Ishikawa (cell line): ENCODE measurements around the gene ARPC1A.

Source experiments
- CEBPB ChIP-seq: IDR thresholded peaks from 2 replicates; pipeline ENCODE4 v1.6.1; 2012
- CREB1 ChIP-seq: IDR thresholded peaks from 2 replicates; pipeline ENCODE4 v1.6.1; 2012; ENCODE audit warnings: low read depth
- EGR1 ChIP-seq: IDR thresholded peaks from 2 replicates; pipeline ENCODE4 v1.6.1; 2012
- EP300 ChIP-seq: IDR thresholded peaks from 2 replicates; pipeline ENCODE4 v1.6.1; 2012; ENCODE audit warnings: borderline replicate concordance
- FOXM1 ChIP-seq: IDR thresholded peaks from 2 replicates; pipeline ENCODE4 v1.6.1; 2012; ENCODE audit warnings: low read depth, borderline replicate concordance
- MAX ChIP-seq: IDR thresholded peaks from 2 replicates; pipeline ENCODE4 v1.6.1; 2012
- NFIC ChIP-seq: IDR thresholded peaks from 2 replicates; pipeline ENCODE4 v1.6.1; 2012
- RAD21 ChIP-seq: IDR thresholded peaks from 2 replicates; pipeline ENCODE4 v1.6.1; 2012; ENCODE audit warnings: low read depth
- REST ChIP-seq: IDR thresholded peaks from 2 replicates; pipeline ENCODE4 v1.6.1; 2012; ENCODE audit warnings: low read depth, mild to moderate bottlenecking
- TAF1 ChIP-seq: IDR thresholded peaks from 2 replicates; pipeline ENCODE4 v1.6.1; 2012; ENCODE audit warnings: low read depth, mild to moderate bottlenecking
- TCF12 ChIP-seq: IDR thresholded peaks from 2 replicates; pipeline ENCODE4 v1.6.1; 2012; ENCODE audit warnings: low read depth
- TEAD4 ChIP-seq: IDR thresholded peaks from 2 replicates; pipeline ENCODE4 v1.6.1; 2012
- YY1 ChIP-seq: IDR thresholded peaks from 2 replicates; pipeline ENCODE4 v1.6.1; 2012; ENCODE audit warnings: low read depth
- ZBTB7A ChIP-seq: IDR thresholded peaks from 2 replicates; pipeline ENCODE4 v1.6.1; 2012; ENCODE audit warnings: low read depth
- TF ChIP-seq, protein P1 (sequence below): IDR thresholded peaks from 2 replicates; pipeline ENCODE4 v1.6.1; 2012

Gene ARPC1A

DNA sequence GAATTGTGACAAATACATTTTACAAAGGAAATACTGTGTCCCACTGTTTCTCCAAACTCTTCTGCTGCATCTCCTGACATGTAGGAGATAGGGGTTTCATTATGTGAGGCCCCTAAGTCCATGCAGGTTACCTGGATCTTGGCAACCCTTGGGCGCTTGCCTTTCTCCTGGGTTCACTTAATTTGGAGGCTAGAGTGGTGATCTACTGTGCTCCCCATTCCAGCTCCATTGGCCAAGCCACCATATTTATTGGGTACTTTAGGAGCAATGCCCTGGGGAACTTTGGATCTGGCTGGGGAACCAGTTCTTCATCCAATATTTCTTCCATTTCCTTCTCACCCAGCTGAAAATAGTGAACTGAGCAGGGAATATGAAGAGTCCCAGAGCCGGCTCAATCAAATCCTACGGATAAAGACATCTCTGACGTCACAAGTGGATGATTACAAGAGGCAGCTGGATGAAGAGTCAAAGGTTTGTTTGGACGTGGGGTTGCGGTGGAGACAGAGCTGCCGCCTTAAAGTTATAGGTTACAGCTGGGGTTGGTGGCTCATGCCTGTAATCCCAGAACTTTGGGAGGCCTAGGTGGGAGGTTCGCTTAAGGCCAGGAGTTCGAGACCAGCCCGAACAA lies 34.6 kb upstream of the ARPC1A start:
- TF ChIP-seq CREB1 (no peak), TCF12 (no peak), TEAD4 (no peak), FOXM1 (no peak), NFIC (no peak), CEBPB (no peak), ZBTB7A (no peak)

- TF ChIP-seq MAX (no peak), TAF1 (no peak), RAD21 (no peak), TCF12 (no peak), CEBPB (no peak), YY1 (no peak), CREB1 (no peak), FOXM1 (no peak), REST (no peak), EP300 (no peak), ZBTB7A (no peak), EGR1 (no peak), NFIC (no peak), TEAD4 (no peak)
- TF ChIP-seq, protein P1, sequence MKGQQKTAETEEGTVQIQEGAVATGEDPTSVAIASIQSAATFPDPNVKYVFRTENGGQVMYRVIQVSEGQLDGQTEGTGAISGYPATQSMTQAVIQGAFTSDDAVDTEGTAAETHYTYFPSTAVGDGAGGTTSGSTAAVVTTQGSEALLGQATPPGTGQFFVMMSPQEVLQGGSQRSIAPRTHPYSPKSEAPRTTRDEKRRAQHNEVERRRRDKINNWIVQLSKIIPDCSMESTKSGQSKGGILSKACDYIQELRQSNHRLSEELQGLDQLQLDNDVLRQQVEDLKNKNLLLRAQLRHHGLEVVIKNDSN = no peak
These were observed 33.6 kb upstream of the ARPC1A start for GRCh38 chr7:99292127-99292526.

- TF ChIP-seq REST = no peak
- TF ChIP-seq CREB1 = no peak
- no peak for TF ChIP-seq ZBTB7A
- TF ChIP-seq EGR1 = no peak
- no peak for TF ChIP-seq MAX
- no peak for TF ChIP-seq RAD21
- TF ChIP-seq TAF1 = no peak
- TF ChIP-seq, protein P1 = no peak
- TF ChIP-seq EP300 = no peak
- no peak for TF ChIP-seq FOXM1
- no peak for TF ChIP-seq CEBPB
- no peak for TF ChIP-seq NFIC
- no peak for TF ChIP-seq TEAD4
- no peak for TF ChIP-seq YY1
- TF ChIP-seq TCF12 = no peak
These were observed 32.5 kb upstream of the ARPC1A start for GRCh38 chr7:99293167-99293566.

GRCh38 chr7:99293650-99294049 lies 32.0 kb upstream of the ARPC1A start:
- no peak for TF ChIP-seq MAX
- TF ChIP-seq RAD21 = no peak
- TF ChIP-seq CREB1 = no peak

DNA sequence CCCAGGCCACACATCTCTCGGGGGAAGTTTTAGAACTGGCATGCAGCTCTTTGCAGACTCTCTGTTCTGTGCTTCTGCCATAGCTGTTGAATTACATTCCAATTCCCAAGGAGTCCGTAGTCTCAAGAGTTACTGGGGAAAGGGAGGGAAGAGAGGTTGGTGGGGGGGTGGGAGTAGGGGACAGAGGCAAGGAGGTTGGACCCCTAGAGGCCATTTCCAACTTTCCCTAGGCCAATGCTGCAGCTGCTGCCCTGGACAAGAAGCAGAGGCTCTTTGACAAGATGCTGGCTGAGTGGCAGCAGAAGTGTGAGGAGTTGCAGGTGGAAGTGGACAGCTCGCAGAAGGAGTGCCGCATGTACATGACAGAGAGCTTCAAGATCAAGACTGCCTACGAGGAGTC lies 29.2 kb upstream of the ARPC1A start:
- TF ChIP-seq CREB1 (no peak), EP300 (no peak), YY1 (no peak), TEAD4 (no peak), RAD21 (no peak), ZBTB7A (no peak)

- no peak for TF ChIP-seq MAX
- TF ChIP-seq NFIC = no peak
- TF ChIP-seq RAD21 = no peak
- TF ChIP-seq TAF1 = no peak
- TF ChIP-seq EGR1 = no peak
- no peak for TF ChIP-seq TCF12
- TF ChIP-seq CEBPB = no peak
- TF ChIP-seq YY1 = no peak
- TF ChIP-seq TEAD4 = no peak
- TF ChIP-seq REST = no peak
- no peak for TF ChIP-seq FOXM1
- TF ChIP-seq, protein P1 = no peak
These were observed 24.2 kb upstream of the ARPC1A start for GRCh38 chr7:99301496-99301895.
